ENCODE data around the gene ITPK1. TPM values are rescaled to one million over a fixed set of nuclear protein-coding genes. Genes with fewer than 3 reads are reported as not detected.

ITPK1 gene
- total RNA-seq, 1 donor from 2014 or later = 24.0 TPM

GRCh38 chr14:93040982-93041381, 74.7 kb downstream of the ITPK1 start:
- no peak for DNase-seq

GRCh38 chr14:93040443-93040842, 75.3 kb downstream of the ITPK1 start:
- DNase-seq = no peak

- no peak for DNase-seq
These were observed 75.9 kb downstream of the ITPK1 start for GRCh38 chr14:93039649-93040315.

- DNase-seq = no peak
These were observed 78.4 kb downstream of the ITPK1 start for GRCh38 chr14:93037351-93037750.

GRCh38 chr14:93036652-93037345, 78.9 kb downstream of the ITPK1 start:
- DNase-seq = peak; percentile 36

- DNase-seq = no peak
These were observed 79.6 kb downstream of the ITPK1 start for GRCh38 chr14:93035917-93036651.

- no peak for DNase-seq
These were observed 80.2 kb downstream of the ITPK1 start for GRCh38 chr14:93035585-93035916.

- no peak for DNase-seq
These were observed 81.1 kb downstream of the ITPK1 start for GRCh38 chr14:93034671-93034994.

GRCh38 chr14:93033983-93034670, 81.6 kb downstream of the ITPK1 start:
- peak; percentile 41 for DNase-seq

GRCh38 chr14:93033084-93033982, 82.4 kb downstream of the ITPK1 start:
- DNase-seq = no peak

- DNase-seq = no peak
These were observed 83.2 kb downstream of the ITPK1 start for GRCh38 chr14:93032421-93032936.

- no peak for DNase-seq
These were observed 84.0 kb downstream of the ITPK1 start for GRCh38 chr14:93031505-93032315.

- no peak for DNase-seq
These were observed 85.0 kb downstream of the ITPK1 start for GRCh38 chr14:93030761-93031160.

- DNase-seq = no peak
These were observed 85.7 kb downstream of the ITPK1 start for GRCh38 chr14:93029911-93030508.

GRCh38 chr14:93029417-93029816, 86.3 kb downstream of the ITPK1 start:
- DNase-seq = no peak

- no peak for DNase-seq
These were observed 87.0 kb downstream of the ITPK1 start for GRCh38 chr14:93028724-93029076.

- DNase-seq = no peak
These were observed 87.7 kb downstream of the ITPK1 start for GRCh38 chr14:93027810-93028723.

- DNase-seq = no peak
These were observed 89.4 kb downstream of the ITPK1 start for GRCh38 chr14:93026339-93026738.

GRCh38 chr14:93025055-93025454, 90.7 kb downstream of the ITPK1 start:
- no peak for DNase-seq

- DNase-seq = no peak
These were observed 91.2 kb downstream of the ITPK1 start for GRCh38 chr14:93024493-93024892.
